Measurements from ENCODE around the gene DOC2B. TPM values are rescaled to one million over a fixed set of nuclear protein-coding genes. Genes with fewer than 3 reads are reported as not detected.
"Not testable (repeated sequence)": the region's sequence is repeated elsewhere in the genome, so short reads cannot be mapped to it uniquely, and the experiment has no call there.

DOC2B gene
- total RNA-seq, 4 donors from 2014 or later, result 4.2 to 29.7 (median 6.1) TPM

GRCh38 chr17:227078-227945 lies 45.9 kb upstream of the DOC2B start:
- H3K27ac ChIP-seq, result no peak overlapping the region
- no peaks in the 10 kb centered on the region for H3K27me3 ChIP-seq
- TF ChIP-seq CTCF (IDR thresholded peaks at IDR 0.05) (no peak), POLR2A (IDR thresholded peaks at IDR 0.05) (no peak)
- no peaks in the 10 kb centered on the region for H3K36me3 ChIP-seq
- DNase-seq, result no peak
- no peak overlapping the region for H3K4me3 ChIP-seq
- H3K4me1 ChIP-seq, result no peaks in the 10 kb centered on the region
- no peaks in the 10 kb centered on the region for H3K9me3 ChIP-seq

DNA sequence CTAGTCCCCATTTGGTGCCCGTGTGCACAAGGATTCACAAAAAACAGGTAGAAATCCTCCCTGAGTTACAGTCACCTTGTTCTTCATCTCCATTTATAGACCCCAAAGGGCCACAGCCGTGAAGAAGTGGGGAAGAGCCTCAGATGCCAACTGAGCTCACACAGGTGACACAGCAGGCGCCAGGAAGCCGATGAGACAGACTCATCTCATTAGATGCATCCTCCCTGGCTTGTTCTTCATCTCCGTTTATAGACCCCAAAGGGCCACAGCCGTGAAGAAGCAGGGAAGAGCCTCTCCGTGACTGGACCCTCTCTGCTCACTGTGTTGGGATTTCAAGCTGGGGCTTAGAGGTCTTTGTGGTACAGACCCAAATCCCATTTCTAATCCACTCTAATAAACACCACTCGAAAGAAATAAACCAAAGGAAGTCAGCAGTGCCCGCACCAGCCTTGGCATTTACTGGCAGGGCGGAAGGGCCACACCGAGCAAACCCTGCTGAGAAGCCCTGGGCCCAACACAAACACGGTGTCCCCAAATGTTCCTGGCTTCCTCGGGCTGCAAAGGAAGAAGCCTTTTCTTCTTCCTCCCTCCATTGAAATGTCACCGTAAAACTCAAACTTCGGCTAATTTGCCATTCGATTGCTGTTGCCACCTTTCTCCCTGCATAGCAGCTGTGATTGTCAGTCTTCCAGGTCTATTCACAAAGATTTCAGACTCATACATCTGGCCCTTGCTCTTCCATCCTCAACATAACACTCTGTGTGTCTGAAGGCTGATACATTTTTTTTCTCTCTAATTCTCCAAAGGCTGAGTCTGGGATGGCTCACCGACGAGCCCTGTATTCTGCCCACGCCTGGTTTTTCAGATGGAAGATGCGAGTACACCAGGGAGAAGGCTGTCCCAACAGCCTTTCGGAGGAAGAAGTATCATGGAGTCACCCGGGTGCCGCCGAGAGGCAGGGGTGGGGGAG lies 44.9 kb upstream of the DOC2B start:
- TF ChIP-seq CTCF (IDR thresholded peaks at IDR 0.05) (no peak), POLR2A (IDR thresholded peaks at IDR 0.05) (no peak)
- DNase-seq, result no peak
- Histone ChIP-seq H3K9me3 (no peaks in the 10 kb centered on the region), H3K4me1 (no peaks in the 10 kb centered on the region), H3K36me3 (no peaks in the 10 kb centered on the region), H3K4me3 (no peak overlapping the region), H3K27me3 (no peaks in the 10 kb centered on the region), H3K27ac (no peak overlapping the region)

- Histone ChIP-seq H3K36me3 (no peaks in the 10 kb centered on the region), H3K27ac (no peak overlapping the region), H3K27me3 (no peaks in the 10 kb centered on the region), H3K4me3 (no peak overlapping the region), H3K4me1 (no peaks in the 10 kb centered on the region), H3K9me3 (no peaks in the 10 kb centered on the region)
- TF ChIP-seq POLR2A (IDR thresholded peaks at IDR 0.05) (no peak), CTCF (IDR thresholded peaks at IDR 0.05) (no peak)
- DNase-seq, result no peak
These were observed 44.1 kb upstream of the DOC2B start for GRCh38 chr17:225551-225950.

GRCh38 chr17:224576-224975 lies 43.1 kb upstream of the DOC2B start:
- H3K27me3 ChIP-seq, H3K4me1 ChIP-seq, DNase-seq, H3K4me3 ChIP-seq, H3K27ac ChIP-seq, H3K36me3 ChIP-seq, H3K9me3 ChIP-seq: not testable (repeated sequence)

GRCh38 chr17:223723-224471 lies 42.4 kb upstream of the DOC2B start:
- DNase-seq, result peak in 1 of 3 donors; percentile 31
- H3K27ac ChIP-seq, result no peak overlapping the region
- H3K27me3 ChIP-seq, result no peaks in the 10 kb centered on the region
- no peak overlapping the region for H3K4me3 ChIP-seq
- TF ChIP-seq POLR2A (IDR thresholded peaks at IDR 0.05) (no peak), CTCF (IDR thresholded peaks at IDR 0.05) (no peak)
- H3K4me1 ChIP-seq, result no peaks in the 10 kb centered on the region
- no peaks in the 10 kb centered on the region for H3K9me3 ChIP-seq
- H3K36me3 ChIP-seq, result no peaks in the 10 kb centered on the region
